H1 (cell line): ENCODE measurements around the gene GOLGA6B.

Source experiments
- EZH2 ChIP-seq: fragments of 200-600 bp; sonication (generic); IDR thresholded peaks from 2 replicates; pipeline ENCODE4 v1.7.1; 2012; ENCODE audit warnings: low read depth, mild to moderate bottlenecking, moderate library complexity, low read length, inconsistent platforms; ENCODE audit not compliant: severe bottlenecking
- TAF1 ChIP-seq: IDR thresholded peaks from 2 replicates; pipeline ENCODE4 v1.6.1; 2011; ENCODE audit warnings: mild to moderate bottlenecking, low read depth, low read length
- ZNF274 ChIP-seq: IDR thresholded peaks from 2 replicates; pipeline ENCODE4 v1.7.0; 2012; ENCODE audit warnings: low read length, borderline replicate concordance; ENCODE audit errors: extremely low read depth
- TF ChIP-seq, protein P1 (sequence below), 3 experiments: IDR thresholded peaks; 1 replicate in 2 of 3; 2 replicates in 1 of 3; pipeline versions ENCODE4 v1.5.1 to v1.6.1; 2011; ENCODE audit warnings: low read length in 3 of 3, mild to moderate bottlenecking in 3 of 3, inconsistent platforms in 2 of 3, low read depth in 1 of 3, moderate library complexity in 1 of 3; ENCODE audit not compliant: insufficient read depth in 1 of 3; ENCODE audit errors: control extremely low read depth in 1 of 3

DNA sequence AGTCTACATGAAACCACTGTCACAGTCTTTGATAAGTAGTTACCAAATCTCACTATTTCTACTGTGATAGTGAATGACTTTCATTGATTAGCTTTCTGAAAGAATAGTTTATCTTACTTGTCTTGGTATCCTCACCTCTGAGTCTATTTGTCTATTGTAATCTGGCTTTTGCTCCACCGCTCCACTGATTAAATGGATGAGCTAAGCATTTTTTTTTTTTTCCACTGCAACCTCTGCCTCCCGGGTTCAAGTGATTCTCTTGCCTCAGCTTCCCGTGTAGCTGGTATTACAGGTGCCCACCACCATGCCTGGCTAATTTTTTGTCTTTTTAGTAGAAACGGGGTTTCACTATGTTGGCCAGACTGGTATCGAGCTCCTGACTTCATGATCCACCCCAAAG is 44.4 kb downstream of the GOLGA6B start:
- TF ChIP-seq ZNF274 (no peak), TAF1 (no peak), EZH2 (no peak)
- TF ChIP-seq, protein P1, sequence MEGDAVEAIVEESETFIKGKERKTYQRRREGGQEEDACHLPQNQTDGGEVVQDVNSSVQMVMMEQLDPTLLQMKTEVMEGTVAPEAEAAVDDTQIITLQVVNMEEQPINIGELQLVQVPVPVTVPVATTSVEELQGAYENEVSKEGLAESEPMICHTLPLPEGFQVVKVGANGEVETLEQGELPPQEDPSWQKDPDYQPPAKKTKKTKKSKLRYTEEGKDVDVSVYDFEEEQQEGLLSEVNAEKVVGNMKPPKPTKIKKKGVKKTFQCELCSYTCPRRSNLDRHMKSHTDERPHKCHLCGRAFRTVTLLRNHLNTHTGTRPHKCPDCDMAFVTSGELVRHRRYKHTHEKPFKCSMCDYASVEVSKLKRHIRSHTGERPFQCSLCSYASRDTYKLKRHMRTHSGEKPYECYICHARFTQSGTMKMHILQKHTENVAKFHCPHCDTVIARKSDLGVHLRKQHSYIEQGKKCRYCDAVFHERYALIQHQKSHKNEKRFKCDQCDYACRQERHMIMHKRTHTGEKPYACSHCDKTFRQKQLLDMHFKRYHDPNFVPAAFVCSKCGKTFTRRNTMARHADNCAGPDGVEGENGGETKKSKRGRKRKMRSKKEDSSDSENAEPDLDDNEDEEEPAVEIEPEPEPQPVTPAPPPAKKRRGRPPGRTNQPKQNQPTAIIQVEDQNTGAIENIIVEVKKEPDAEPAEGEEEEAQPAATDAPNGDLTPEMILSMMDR (IDR thresholded peaks at IDR 0.05; ENCODE audit: control extremely low read depth in 1 of 3, insufficient read depth in 1 of 3, low read depth in 1 of 3, low read length in 3 of 3), result no peak
